HG02938 (cell line): Measurements from ENCODE around the gene MCTP1.

Source experiments
- ATAC-seq: cut with Tn5 transposase; IDR thresholded peaks from one replicate; pipeline ENCODE4 v1.9.1; 2021; ENCODE audit warnings: mild to moderate bottlenecking, moderate library complexity; ENCODE audit not compliant: unreplicated experiment

Gene MCTP1

DNA sequence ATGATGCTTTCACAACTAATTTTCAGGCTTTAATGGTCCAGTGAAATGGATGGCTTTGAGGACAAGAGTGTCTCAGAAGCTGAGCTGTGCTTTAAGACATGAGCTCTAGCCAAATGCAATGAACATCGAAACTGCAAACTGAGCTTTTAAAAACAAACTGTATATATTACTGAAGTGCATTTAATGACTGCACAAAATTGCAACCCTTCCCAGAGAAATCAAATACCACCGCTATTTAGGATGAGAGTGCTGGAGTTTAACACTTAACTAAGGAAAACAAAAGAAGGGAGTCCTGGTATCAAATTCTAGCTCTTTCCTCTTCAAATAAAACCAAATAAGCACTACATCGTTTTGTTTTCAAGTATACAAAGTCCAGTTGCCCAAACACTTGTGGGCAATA, 502.5 kb downstream of the MCTP1 start:
- ATAC-seq: no peak

GRCh38 chr5:94779684-94780083, 505.2 kb downstream of the MCTP1 start:
- no peak for ATAC-seq

- no peak for ATAC-seq
Measured at GRCh38 chr5:94778732-94779131, 506.2 kb downstream of the MCTP1 start.

- no peak for ATAC-seq
Measured at GRCh38 chr5:94778299-94778698, 506.6 kb downstream of the MCTP1 start.

- ATAC-seq: no peak
Measured at GRCh38 chr5:94777056-94777880, 507.6 kb downstream of the MCTP1 start.

DNA sequence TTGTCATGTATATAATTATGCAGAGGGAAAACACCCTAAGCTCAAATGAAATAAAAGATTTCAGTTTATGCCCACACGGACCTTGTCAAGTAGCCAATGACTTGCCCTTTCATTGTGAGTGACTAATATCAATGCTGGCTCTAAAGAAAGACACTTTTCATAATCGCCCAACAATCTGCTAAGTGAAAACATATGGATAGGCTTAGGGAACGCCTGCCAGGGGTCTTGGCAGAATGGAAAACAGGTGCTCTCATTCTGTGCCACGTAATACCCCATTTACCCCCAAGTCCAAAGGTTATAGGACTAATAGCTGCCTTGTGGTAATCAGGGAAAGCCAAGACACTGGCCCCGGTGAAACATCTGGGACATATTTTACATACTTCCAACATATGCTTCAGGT, 508.7 kb downstream of the MCTP1 start:
- no peak for ATAC-seq

GRCh38 chr5:94775088-94775487, 509.8 kb downstream of the MCTP1 start:
- ATAC-seq: no peak

DNA sequence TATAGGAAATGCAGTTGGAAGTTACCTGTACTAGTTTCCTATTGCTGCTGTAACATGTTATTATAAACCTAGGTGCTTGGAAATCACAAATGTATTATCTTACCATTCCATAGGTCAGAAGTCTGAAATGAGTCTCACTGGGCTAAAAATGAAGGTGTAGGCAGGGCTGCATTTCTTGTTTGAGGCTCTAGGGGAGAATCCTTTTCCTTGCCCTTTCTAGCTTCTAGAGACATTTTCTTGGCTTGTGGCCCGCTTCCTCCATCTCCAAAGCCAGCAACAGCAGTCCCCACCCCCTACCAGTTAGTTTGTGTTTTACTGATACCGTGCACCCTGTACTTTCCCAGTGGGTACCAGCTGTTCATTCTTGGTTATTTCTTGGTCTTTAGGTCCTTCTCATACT, 513.2 kb downstream of the MCTP1 start:
- no peak for ATAC-seq

DNA sequence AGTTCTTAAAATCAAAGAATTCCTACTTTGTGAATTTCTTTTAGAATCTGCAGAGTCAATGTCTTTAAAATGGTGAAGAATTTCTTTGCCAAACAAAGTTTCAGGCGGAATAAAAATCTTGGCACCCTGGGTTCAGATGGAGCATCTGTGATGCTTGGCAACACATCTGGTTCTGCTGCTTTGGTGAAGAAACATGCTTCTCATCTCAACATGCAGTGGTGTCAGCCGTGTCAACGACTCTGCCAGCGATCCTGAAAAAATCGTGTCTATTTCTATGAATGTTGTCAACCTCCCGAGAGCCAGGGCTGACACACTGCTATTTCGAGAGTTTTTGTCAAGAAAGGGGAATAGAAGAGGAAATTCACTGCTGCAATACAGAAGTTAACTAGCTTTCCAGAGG, 514.9 kb downstream of the MCTP1 start:
- no peak for ATAC-seq

GRCh38 chr5:94761786-94762185, 523.1 kb downstream of the MCTP1 start:
- ATAC-seq: no peak

GRCh38 chr5:94761055-94761454, 523.8 kb downstream of the MCTP1 start:
- ATAC-seq: no peak

GRCh38 chr5:94759961-94760360, 524.9 kb downstream of the MCTP1 start:
- ATAC-seq: no peak

- ATAC-seq: no peak
Measured at GRCh38 chr5:94759022-94759421, 525.9 kb downstream of the MCTP1 start.

DNA sequence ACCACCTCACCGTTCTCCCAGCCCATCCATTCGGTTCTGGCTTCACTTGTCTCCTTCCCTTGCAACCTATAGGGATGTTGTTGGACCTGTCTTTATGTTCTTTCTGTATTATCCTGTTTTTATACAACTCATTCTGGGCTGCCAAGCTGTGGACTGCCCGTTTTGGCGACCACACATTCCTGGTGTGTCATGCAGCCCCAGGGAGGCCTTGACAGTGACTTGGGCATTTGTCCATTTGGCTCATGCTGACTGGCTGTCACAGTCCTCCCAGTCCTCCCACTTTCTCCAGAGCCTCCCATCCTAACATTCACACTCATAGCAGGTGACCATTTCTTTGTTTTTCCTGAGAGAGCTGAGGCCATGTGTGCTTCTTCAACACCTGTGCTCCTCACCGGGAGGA, 530.1 kb downstream of the MCTP1 start:
- no peak for ATAC-seq

DNA sequence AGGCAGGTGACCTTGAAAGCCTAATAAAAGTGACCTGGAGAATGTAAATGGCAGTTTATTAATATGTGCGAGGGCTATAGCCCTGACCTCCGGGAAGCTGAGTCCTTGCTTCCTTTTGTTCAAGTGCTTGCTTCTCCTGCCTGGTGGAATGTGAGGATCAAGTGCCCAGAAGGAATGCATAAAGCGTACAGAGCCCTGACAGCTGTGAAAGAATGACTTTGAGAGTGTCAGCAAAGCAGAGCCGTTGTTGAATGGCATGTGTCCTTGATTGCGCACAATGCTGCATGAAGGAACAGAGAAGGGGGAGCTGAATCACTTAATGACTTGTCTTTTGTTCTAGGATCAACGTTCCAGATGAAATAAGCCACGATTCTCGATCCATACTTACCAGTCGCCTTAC, 533.4 kb downstream of the MCTP1 start:
- ATAC-seq: no peak

DNA sequence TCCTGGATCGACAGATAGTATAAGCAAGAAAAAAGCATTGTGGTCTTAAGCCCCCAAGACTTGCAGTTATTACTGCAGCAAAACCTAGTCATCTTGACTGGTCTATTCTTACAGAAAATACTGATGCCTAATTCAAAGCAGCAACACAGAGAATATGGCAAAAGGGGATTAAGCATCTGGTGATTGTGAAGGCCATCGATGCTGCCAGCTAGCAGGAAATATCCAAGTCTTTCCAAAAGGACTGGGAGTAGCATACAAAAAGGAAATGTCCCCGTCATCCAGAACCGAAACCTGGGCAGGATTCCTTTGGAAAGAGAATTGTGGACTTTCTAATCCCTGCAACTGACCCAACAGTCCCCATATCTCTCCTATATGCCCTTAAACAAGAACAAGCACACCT, 534.2 kb downstream of the MCTP1 start:
- ATAC-seq: no peak

- no peak for ATAC-seq
Measured at GRCh38 chr5:94749042-94749441, 535.9 kb downstream of the MCTP1 start.

DNA sequence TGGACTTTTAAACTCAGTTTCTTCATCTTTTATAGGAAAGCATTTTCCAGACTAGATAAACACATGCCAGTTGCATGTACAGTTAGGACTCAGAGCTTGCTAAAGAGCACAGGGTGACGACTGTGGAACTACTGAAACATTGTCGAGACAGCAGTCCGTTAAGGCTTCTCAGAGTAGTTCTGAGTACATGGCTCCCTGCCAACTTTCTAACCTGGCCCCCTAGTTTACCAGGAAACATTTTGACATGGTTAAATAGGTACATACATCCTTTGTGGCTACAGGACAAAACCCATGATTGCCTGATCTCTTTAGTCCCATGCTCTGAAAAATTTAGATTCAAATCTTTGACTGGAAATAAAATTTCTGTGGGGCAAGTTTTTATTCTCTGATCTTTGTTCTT, 536.7 kb downstream of the MCTP1 start:
- ATAC-seq: no peak

DNA sequence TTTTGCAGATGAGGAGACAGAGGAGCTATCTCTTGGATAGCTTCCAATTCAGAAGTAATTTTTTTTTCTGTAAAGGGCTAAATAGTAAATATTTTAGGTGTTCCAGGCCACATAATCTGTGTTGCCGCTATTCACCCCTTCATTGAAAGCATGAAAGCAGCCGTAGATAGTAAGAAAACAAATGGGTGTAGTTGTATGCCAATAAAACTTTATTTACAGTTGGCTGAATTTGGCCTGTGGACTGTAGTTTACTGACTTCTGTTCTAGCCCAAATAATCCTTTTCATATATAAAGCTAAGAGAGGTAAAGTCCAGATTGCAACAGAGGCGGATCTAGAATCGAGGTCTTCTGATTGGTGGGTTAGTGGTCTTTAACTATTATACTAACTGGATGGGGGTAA, 537.5 kb downstream of the MCTP1 start:
- no peak for ATAC-seq

DNA sequence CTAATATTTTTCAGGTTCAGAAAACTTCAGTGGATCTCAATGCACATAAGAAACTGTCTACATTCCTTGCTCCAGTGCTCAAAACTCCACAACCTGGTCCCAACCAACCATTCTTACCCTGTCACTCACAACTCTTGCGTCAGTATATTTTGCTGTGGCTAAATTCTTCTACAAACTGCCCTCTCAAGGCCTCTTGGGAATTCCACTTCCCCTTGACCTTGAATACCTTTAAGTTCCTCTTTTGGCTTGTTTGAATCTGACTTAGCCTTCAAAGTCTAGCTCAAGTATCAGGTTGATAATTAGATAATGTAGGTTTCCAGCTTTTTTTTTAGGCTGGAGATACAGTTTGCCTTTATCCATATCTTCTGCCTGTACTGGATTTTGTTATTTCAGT, 538.2 kb downstream of the MCTP1 start:
- ATAC-seq: peak; percentile 38

- ATAC-seq: peak; percentile 82
Measured at GRCh38 chr5:94745786-94746730, 538.8 kb downstream of the MCTP1 start.

- ATAC-seq: no peak
Measured at GRCh38 chr5:94744906-94745305, 540.0 kb downstream of the MCTP1 start.
